PC-3 (cell line): Measurements from ENCODE around the gene DNAH17. TPM values are rescaled to one million over a fixed set of nuclear protein-coding genes. Genes with fewer than 3 reads are reported as not detected.

ENCODE experiments used
- ATAC-seq: fragments of 200-7000 bp; cut with Tn5 transposase; 2 replicates; pipeline ENCODE4 v1.9.1; 2020; ENCODE audit warnings: mild to moderate bottlenecking, moderate library complexity
- BruUV-seq: library from RNA; stranded (reverse); fragments of 400-500 nt; replicated peaks from 2 replicates; lab custom pipeline; 2021; lab: Mats Ljungman, UMichigan
- CTCF ChIA-PET: fragments of 300-600 bp; sonication (Branson Sonifier 250); formaldehyde crosslinking; loops from one replicate; lab custom pipeline; 2022; ENCODE audit warnings: antibody characterized with exemption; lab: Charles Lee
- POLR2A ChIA-PET: fragments of 300-600 bp; sonication (Branson Sonifier 250); formaldehyde crosslinking; loops from one replicate; lab custom pipeline; 2022; ENCODE audit warnings: antibody characterized with exemption; ENCODE audit not compliant: unreplicated experiment; lab: Charles Lee
- DNase-seq: peaks from one replicate; pipeline ENCODE4 v3.0.0-alpha.2; 2015
- H2AFZ ChIP-seq: fragments of 300-600 bp; sonication (generic); 2 replicates; pipeline ENCODE4 v1.6.0; 2016; ENCODE audit warnings: antibody characterized with exemption, low read length
- H3F3A ChIP-seq: fragments of 300-600 bp; sonication (generic); one replicate; pipeline ENCODE4 v1.6.0; 2017; ENCODE audit warnings: antibody characterized with exemption, low read length, control low read depth, mild to moderate bottlenecking; ENCODE audit not compliant: unreplicated experiment
- H3K27ac ChIP-seq: fragments of 300-600 bp; sonication (generic); 2 replicates; pipeline ENCODE4 v1.5.1; 2016; ENCODE audit warnings: mild to moderate bottlenecking, low read length
- H3K27me3 ChIP-seq: fragments of 300-600 bp; sonication (generic); 2 replicates; pipeline ENCODE4 v1.6.1; 2016; ENCODE audit warnings: low read length, mixed read lengths
- H3K36me3 ChIP-seq: fragments of 300-600 bp; sonication (generic); 2 replicates; pipeline ENCODE4 v1.6.1; 2016; ENCODE audit warnings: low read depth, mixed run types, low read length, mixed read lengths
- H3K4me1 ChIP-seq: fragments of 300-600 bp; sonication (generic); 2 replicates; pipeline ENCODE4 v1.5.1; 2016; ENCODE audit warnings: low read length; ENCODE audit not compliant: insufficient read depth
- H3K4me2 ChIP-seq: fragments of 300-600 bp; sonication (generic); 2 replicates; pipeline ENCODE4 v1.6.0; 2016; ENCODE audit warnings: low read length
- H3K4me3 ChIP-seq: fragments of 300-600 bp; sonication (generic); 2 replicates; pipeline ENCODE4 v1.5.1; 2016; ENCODE audit warnings: mild to moderate bottlenecking, low read length, mixed read lengths
- H3K79me2 ChIP-seq: fragments of 300-600 bp; sonication (generic); 2 replicates; pipeline ENCODE4 v1.6.1; 2017; ENCODE audit warnings: low read length, mixed read lengths
- H3K9ac ChIP-seq: fragments of 300-600 bp; sonication (generic); 2 replicates; pipeline ENCODE4 v1.6.0; 2016; ENCODE audit warnings: mild to moderate bottlenecking, low read length
- H3K9me2 ChIP-seq: fragments of 300-600 bp; sonication (generic); replicated peaks from 2 replicates; pipeline ENCODE4 v1.6.1; 2016; ENCODE audit warnings: mixed run types, low read length, mixed read lengths
- H3K9me3 ChIP-seq: fragments of 300-600 bp; sonication (generic); 2 replicates; pipeline ENCODE4 v1.6.1; 2016; ENCODE audit warnings: low read length, mixed read lengths
- H4K20me1 ChIP-seq: fragments of 300-600 bp; sonication (generic); 2 replicates; pipeline ENCODE4 v1.6.1; 2016; ENCODE audit warnings: low read length, mixed read lengths
- EZH2 ChIP-seq: fragments of 300-600 bp; sonication (generic); IDR thresholded peaks from one replicate; pipeline ENCODE4 v1.6.1; 2017; ENCODE audit warnings: antibody characterized with exemption, mild to moderate bottlenecking, low read length; ENCODE audit not compliant: unreplicated experiment
- EZH2phosphoT487 ChIP-seq: fragments of 300-600 bp; sonication (generic); IDR thresholded peaks from 2 replicates; pipeline ENCODE4 v1.6.1; 2018; ENCODE audit warnings: mild to moderate bottlenecking, antibody characterized with exemption, low read length, borderline replicate concordance
- intact Hi-C: fragments of 100-400 bp; cut with micrococcal nuclease; formaldehyde crosslinking; loops from 2 replicates; pipeline ENCODE4 v1.9.0; 2023
- total RNA-seq: library from RNA; depleted of rRNA; stranded (reverse); fragments of >200 nt; gene quantifications from 2 replicates; pipeline ENCODE4 v1.2.3, GENCODE V29; 2014
- TF ChIP-seq, protein P1 (sequence below): fragments of 300-600 bp; sonication (generic); conservative IDR thresholded peaks from 2 replicates; pipeline ENCODE4 v1.5.1; 2017; ENCODE audit warnings: antibody characterized with exemption, low read depth, mild to moderate bottlenecking, low read length

DNAH17 gene
- total RNA-seq, 1 experiment from 2014 or later, result 0.04 TPM

- no peaks in the 10 kb centered on the region for H3K36me3 ChIP-seq
- H3K4me3 ChIP-seq, result no peak overlapping the region
- no peak for DNase-seq
- no peak for ATAC-seq
- no peak overlapping the region for H3K27ac ChIP-seq
- no peaks in the 10 kb centered on the region for H3K9me2 ChIP-seq
- no peaks in the 10 kb centered on the region for H4K20me1 ChIP-seq
- H3K9me3 ChIP-seq, result no peaks in the 10 kb centered on the region
- no peak overlapping the region for H2AFZ ChIP-seq
- intact Hi-C loops, result no loop called here
- BruUV-seq, result no TSS peak
- H3F3A ChIP-seq, result no peaks in the 10 kb centered on the region
- no peaks in the 10 kb centered on the region for H3K27me3 ChIP-seq
- H3K4me2 ChIP-seq, result no peak overlapping the region
- POLR2A ChIA-PET, result no interaction called here
- CTCF ChIA-PET, result interaction anchor here (0.5 kb wide), 1 partner anchor 66 kb away, joined by 3 read pairs; no protein-coding TSS in a partner anchor
- H3K79me2 ChIP-seq, result no peaks in the 10 kb centered on the region
- TF ChIP-seq EZH2, result no peak
- TF ChIP-seq, protein P1, sequence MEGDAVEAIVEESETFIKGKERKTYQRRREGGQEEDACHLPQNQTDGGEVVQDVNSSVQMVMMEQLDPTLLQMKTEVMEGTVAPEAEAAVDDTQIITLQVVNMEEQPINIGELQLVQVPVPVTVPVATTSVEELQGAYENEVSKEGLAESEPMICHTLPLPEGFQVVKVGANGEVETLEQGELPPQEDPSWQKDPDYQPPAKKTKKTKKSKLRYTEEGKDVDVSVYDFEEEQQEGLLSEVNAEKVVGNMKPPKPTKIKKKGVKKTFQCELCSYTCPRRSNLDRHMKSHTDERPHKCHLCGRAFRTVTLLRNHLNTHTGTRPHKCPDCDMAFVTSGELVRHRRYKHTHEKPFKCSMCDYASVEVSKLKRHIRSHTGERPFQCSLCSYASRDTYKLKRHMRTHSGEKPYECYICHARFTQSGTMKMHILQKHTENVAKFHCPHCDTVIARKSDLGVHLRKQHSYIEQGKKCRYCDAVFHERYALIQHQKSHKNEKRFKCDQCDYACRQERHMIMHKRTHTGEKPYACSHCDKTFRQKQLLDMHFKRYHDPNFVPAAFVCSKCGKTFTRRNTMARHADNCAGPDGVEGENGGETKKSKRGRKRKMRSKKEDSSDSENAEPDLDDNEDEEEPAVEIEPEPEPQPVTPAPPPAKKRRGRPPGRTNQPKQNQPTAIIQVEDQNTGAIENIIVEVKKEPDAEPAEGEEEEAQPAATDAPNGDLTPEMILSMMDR, result no peak
- no peaks in the 10 kb centered on the region for H3K4me1 ChIP-seq
- H3K9ac ChIP-seq, result no peak overlapping the region
Observed at GRCh38 chr17:78493853-78494695, 83.1 kb downstream of the DNAH17 start.

DNA sequence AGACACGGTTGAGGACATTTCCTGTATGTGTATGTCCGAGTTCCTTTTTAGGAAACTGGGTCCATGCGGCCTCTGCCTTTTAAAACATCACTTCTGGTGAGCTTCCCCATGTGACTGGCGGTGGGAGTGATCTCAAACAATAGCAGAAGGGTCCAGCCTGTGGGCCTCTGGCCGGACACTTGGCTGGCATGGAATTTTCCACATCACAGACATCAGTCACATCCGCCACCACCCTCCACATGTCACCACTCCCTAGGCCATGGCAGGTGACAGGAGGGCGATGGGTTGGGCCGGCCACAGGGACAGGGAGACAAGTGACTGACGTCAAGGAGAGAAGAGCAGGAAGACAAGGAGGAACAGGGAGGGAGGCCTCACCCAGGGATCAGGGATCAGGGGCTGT is 83.7 kb downstream of the DNAH17 start:
- H3K79me2 ChIP-seq, result no peaks in the 10 kb centered on the region
- no peak overlapping the region for H2AFZ ChIP-seq
- H3K9me2 ChIP-seq, result no peaks in the 10 kb centered on the region
- ATAC-seq, result no peak
- H3K4me1 ChIP-seq, result no peaks in the 10 kb centered on the region
- no TSS peak for BruUV-seq
- no peaks in the 10 kb centered on the region for H4K20me1 ChIP-seq
- H3K9ac ChIP-seq, result no peak overlapping the region
- no peaks in the 10 kb centered on the region for H3F3A ChIP-seq
- H3K27ac ChIP-seq, result no peak overlapping the region
- POLR2A ChIA-PET, result no interaction called here
- no peak for DNase-seq
- H3K4me3 ChIP-seq, result no peak overlapping the region
- no peaks in the 10 kb centered on the region for H3K36me3 ChIP-seq
- H3K27me3 ChIP-seq, result no peaks in the 10 kb centered on the region
- intact Hi-C loops, result no loop called here
- no peaks in the 10 kb centered on the region for H3K9me3 ChIP-seq
- TF ChIP-seq, protein P1, result no peak
- no peak for TF ChIP-seq EZH2phosphoT487
- no peak for TF ChIP-seq EZH2
- CTCF ChIA-PET, result interaction anchor here (0.5 kb wide), 1 partner anchor 66 kb away, joined by 3 read pairs; no protein-coding TSS in a partner anchor
- no peak overlapping the region for H3K4me2 ChIP-seq

GRCh38 chr17:78492116-78492799 is 84.9 kb downstream of the DNAH17 start:
- Histone ChIP-seq H3K27ac (no peak overlapping the region), H3K4me1 (no peaks in the 10 kb centered on the region), H3K9me3 (no peaks in the 10 kb centered on the region), H3K9me2 (no peaks in the 10 kb centered on the region), H4K20me1 (no peaks in the 10 kb centered on the region), H3F3A (no peaks in the 10 kb centered on the region), H3K27me3 (no peaks in the 10 kb centered on the region), H3K4me3 (no peak overlapping the region), H2AFZ (no peak overlapping the region), H3K79me2 (no peaks in the 10 kb centered on the region), H3K36me3 (no peaks in the 10 kb centered on the region), H3K9ac (no peak overlapping the region), H3K4me2 (no peak overlapping the region)
- ATAC-seq, result no peak
- DNase-seq, result no peak
- intact Hi-C loops, result no loop called here
- POLR2A ChIA-PET, result no interaction called here
- no peak for TF ChIP-seq EZH2phosphoT487
- TF ChIP-seq EZH2, result no peak
- TF ChIP-seq, protein P1, result no peak
- CTCF ChIA-PET, result no interaction called here
- BruUV-seq, result no TSS peak
